HFFc6 (cell line): Measurements from ENCODE around the gene RALGPS1. TPM values are rescaled to one million over a fixed set of nuclear protein-coding genes. Genes with fewer than 3 reads are reported as not detected.

Experiments
- DNase-seq: peaks from one replicate; pipeline ENCODE4 v3.0.0-alpha.2; 2018
- H3K27ac Mint-ChIP-seq: 2 replicates; pipeline ENCODE4 v1.8.0; 2020; ENCODE audit warnings: mild to moderate bottlenecking, mixed read lengths
- H3K27me3 Mint-ChIP-seq: 2 replicates; pipeline ENCODE4 v1.8.0; 2021; ENCODE audit warnings: mild to moderate bottlenecking, moderate library complexity, mixed read lengths; ENCODE audit not compliant: insufficient read depth
- H3K36me3 Mint-ChIP-seq: 2 replicates; pipeline ENCODE4 v1.8.0; 2021; ENCODE audit warnings: low read depth, mixed read lengths
- H3K4me1 Mint-ChIP-seq: 2 replicates; pipeline ENCODE4 v1.8.0; 2020; ENCODE audit warnings: low read depth, mixed read lengths
- H3K4me3 Mint-ChIP-seq: 2 replicates; pipeline ENCODE4 v1.8.0; 2020; ENCODE audit warnings: mild to moderate bottlenecking, moderate library complexity, mixed read lengths
- H3K9me3 Mint-ChIP-seq: 2 replicates; pipeline ENCODE4 v1.8.0; 2020; ENCODE audit warnings: mild to moderate bottlenecking, mixed read lengths
- total RNA-seq, 6 experiments: library from RNA; stranded (reverse); fragmentation: NEBNext Ultra II Directional; extraction: Animal tissue kit (Norgen Biotek cat#: 25700); gene quantifications; 2 replicates in 1 of 6; 3 replicates in 5 of 6; pipeline ENCODE4 v1.2.3, GENCODE V29; 2021
- TF ChIP-seq, protein P1 (sequence below): fragments of 200-600 bp; sonication (generic); IDR thresholded peaks from 2 replicates; pipeline ENCODE4 v1.5.0; 2021; ENCODE audit warnings: antibody characterized with exemption, mild to moderate bottlenecking

RALGPS1 gene
- total RNA-seq, 6 experiments from 2014 or later: 0.68 to 1.6 (median 1.1) TPM

DNA sequence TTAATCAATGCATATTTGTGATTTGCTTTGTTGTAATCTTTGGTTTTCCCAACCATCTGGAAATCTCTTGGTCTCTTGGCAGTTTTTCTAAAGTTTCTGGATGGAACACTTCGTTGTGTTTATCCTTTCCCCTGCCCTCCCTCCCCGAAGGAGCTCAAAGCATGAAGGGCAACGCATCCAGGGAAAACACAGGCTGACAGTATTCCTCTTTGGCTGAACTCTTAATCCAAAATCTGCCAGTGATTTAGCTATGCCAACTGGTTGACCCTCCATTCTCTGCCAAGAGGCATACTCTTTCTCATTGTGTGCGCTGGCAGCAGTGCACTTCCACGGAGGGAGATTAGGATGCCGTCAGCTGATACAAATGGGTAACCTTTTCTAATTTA, 33.6 kb upstream of the RALGPS1 start:
- no peak overlapping the region for H3K27ac Mint-ChIP-seq
- no peaks in the 10 kb centered on the region; the same call in 1 of the 2 replicates for H3K27me3 Mint-ChIP-seq
- no peak for DNase-seq

DNA sequence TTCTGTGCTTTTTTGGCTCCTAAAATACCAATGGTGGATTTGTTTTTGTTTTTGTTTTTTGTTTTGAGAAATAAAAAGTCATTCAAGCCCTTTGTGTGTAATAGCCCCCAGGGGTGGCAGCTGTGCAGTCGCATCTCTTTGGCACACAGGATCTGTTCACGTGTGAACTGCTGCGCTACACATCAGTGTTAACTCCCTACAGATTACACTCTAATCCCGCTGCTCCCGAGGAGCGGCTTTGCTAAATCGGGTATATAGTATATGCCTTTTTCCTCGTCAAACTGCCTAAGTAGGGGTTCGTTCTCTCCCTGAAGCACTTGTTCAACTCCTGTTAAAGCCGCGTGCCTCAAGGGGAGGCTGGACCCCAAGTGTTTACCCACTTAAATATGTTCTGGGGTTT, 31.8 kb upstream of the RALGPS1 start:
- DNase-seq: no peak
- Mint-ChIP-seq H3K27me3 (no peaks in the 10 kb centered on the region; the same call in 1 of the 2 replicates), H3K9me3 (no peaks in the 10 kb centered on the region), H3K36me3 (peaks cover 12% of the 10 kb centered on the region), H3K4me3 (no peak overlapping the region), H3K4me1 (no peaks in the 10 kb centered on the region; the same call in 1 of the 2 replicates), H3K27ac (no peak overlapping the region)
- TF ChIP-seq, protein P1, sequence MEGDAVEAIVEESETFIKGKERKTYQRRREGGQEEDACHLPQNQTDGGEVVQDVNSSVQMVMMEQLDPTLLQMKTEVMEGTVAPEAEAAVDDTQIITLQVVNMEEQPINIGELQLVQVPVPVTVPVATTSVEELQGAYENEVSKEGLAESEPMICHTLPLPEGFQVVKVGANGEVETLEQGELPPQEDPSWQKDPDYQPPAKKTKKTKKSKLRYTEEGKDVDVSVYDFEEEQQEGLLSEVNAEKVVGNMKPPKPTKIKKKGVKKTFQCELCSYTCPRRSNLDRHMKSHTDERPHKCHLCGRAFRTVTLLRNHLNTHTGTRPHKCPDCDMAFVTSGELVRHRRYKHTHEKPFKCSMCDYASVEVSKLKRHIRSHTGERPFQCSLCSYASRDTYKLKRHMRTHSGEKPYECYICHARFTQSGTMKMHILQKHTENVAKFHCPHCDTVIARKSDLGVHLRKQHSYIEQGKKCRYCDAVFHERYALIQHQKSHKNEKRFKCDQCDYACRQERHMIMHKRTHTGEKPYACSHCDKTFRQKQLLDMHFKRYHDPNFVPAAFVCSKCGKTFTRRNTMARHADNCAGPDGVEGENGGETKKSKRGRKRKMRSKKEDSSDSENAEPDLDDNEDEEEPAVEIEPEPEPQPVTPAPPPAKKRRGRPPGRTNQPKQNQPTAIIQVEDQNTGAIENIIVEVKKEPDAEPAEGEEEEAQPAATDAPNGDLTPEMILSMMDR: no peak

More for the DNA sequence above, 33.6 kb upstream of the RALGPS1 start:
- H3K9me3 Mint-ChIP-seq: no peaks in the 10 kb centered on the region
- H3K36me3 Mint-ChIP-seq: peaks cover 21% of the 10 kb centered on the region
- peaks cover 15% of the 10 kb centered on the region for H3K4me1 Mint-ChIP-seq
- no peak overlapping the region for H3K4me3 Mint-ChIP-seq
- TF ChIP-seq, protein P1: no peak

DNA sequence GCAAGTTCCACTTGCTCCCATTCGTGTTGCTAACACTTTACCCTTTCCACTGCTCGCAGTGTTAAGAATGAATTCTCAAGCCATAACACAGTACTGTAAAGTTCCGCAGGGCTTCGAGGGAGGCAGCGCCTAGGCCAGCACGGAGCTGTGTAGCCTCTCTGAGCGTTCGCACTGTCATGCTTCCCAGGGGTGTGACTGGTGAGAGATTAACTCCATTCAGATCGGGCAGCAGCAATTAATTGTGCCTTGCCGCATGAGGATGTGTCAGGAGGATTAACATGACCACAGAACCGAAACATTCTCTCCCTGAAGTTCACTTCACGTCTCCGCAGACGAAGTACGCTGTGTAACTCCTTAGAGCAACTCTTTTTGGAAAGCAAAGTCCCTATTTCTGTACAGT, 30.9 kb upstream of the RALGPS1 start:
- TF ChIP-seq, protein P1: no peak
- Mint-ChIP-seq H3K9me3 (no peaks in the 10 kb centered on the region), H3K27me3 (peaks cover under 1% of the 10 kb centered on the region; the same call in 1 of the 2 replicates), H3K27ac (peak overlapping the region; percentile 48; the same call in 1 of the 2 replicates), H3K4me3 (no peak overlapping the region), H3K4me1 (no peaks in the 10 kb centered on the region; the same call in 1 of the 2 replicates), H3K36me3 (peaks cover 12% of the 10 kb centered on the region)
- no peak for DNase-seq

DNA sequence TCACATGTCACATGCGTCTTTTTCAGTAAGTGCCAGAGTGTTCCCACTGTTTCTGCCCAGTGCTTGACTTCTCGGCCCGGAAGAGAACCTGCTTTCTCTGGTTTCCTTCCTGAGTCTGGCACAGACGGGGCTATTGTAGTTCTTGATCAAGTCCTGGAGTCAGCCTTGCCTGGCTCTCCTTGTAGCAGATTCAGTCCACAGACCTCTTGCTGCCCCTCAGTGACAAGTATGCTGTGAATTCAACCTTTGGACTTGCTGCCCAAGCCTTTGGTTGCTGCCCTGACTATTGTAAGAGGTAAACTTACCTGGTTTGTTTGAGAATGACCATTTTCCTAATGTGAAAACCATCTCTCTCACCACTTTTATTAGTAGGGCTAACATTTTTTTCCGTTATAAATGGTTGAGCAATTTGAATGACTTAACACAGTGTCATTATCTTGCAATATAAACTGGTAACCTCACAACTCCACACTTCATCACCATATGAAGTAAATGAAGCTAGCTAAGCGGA, 29.4 kb upstream of the RALGPS1 start:
- Mint-ChIP-seq H3K9me3 (no peaks in the 10 kb centered on the region), H3K36me3 (no peaks in the 10 kb centered on the region), H3K27me3 (peaks cover 4% of the 10 kb centered on the region; the same call in 1 of the 2 replicates), H3K4me3 (no peak overlapping the region), H3K4me1 (no peaks in the 10 kb centered on the region), H3K27ac (no peak overlapping the region)
- DNase-seq: no peak
- TF ChIP-seq, protein P1: no peak

DNA sequence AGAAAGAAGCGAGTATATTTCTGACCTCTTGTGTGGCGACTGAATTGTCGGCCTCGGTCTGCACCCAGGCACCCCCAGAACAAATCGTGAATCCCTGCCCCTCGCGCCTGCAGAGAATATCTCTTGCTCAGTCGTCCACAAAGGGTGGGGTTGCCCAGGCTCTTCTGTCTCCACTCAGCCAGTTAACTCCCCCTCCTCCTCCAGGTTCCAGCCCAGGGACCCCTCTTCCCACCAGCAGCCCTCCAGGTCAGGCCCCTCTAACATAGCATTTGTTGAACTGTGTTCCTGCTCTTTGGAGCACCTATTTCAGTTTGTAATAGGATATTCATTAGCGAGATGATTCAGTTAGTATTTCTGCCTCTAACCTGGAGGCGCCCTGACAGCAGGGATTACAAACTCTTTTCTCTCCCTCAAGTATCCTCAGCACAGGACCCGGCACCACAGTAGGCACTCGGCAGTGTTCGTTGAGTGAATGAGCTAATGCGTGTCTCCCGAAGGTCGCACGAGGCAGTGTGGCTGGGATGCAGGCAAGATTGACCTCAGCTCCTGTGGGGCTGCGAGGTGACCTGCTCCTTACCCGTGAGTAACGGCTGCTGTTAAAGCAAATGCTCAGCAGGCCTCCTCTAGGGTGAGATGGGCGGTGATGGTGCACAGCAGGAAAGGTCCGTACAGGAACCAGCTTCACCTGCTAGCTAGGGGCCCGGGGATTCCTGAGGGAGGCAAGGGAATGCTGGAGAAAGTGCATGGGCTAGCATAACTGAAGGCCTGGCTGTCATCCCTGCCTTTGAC, 28.4 kb upstream of the RALGPS1 start:
- Mint-ChIP-seq H3K36me3 (no peaks in the 10 kb centered on the region), H3K27me3 (peaks cover 4% of the 10 kb centered on the region; the same call in 1 of the 2 replicates), H3K4me1 (no peaks in the 10 kb centered on the region), H3K27ac (no peak overlapping the region), H3K9me3 (no peaks in the 10 kb centered on the region), H3K4me3 (no peak overlapping the region)
- TF ChIP-seq, protein P1: no peak
- DNase-seq: no peak
